K562 (cell line): ENCODE results near the gene CTTNBP2NL. TPM values are rescaled to one million over a fixed set of nuclear protein-coding genes. Genes with fewer than 3 reads are reported as not detected.

Source experiments
- ATAC-seq: fragments of 200-7000 bp; cut with Tn5 transposase; 3 replicates; pipeline ENCODE4 v1.9.1; 2020; ENCODE audit warnings: moderate library complexity
- BruUV-seq: library from RNA; stranded (reverse); fragments of 400-500 nt; replicated peaks from 2 replicates; lab custom pipeline; 2021; lab: Mats Ljungman, UMichigan
- CTCF ChIA-PET: fragments of 300-600 bp; formaldehyde crosslinking; extraction: SDS; loops from one replicate; lab custom pipeline; 2021; ENCODE audit warnings: low intra/inter-chr PET ratio; lab: Yijun Ruan, JAX
- POLR2A ChIA-PET: fragments of 300-600, 350-650 bp; sonication (Branson Sonifier 250); formaldehyde crosslinking; extraction: SDS; loops from one replicate; lab custom pipeline; 2021; ENCODE audit warnings: antibody characterized with exemption, inconsistent platforms; lab: Yijun Ruan, JAX
- DNase-seq, 4 experiments: peaks; one replicate each; pipeline versions ENCODE4 v3.0.0 to v3.0.0-alpha.2; 2011 to 2018; ENCODE audit warnings: low spot score in 3 of 4, mixed read lengths in 3 of 4; ENCODE audit errors: extremely low read depth in 1 of 4
- FAIRE-seq: peaks from 2 replicates; lab custom pipeline; 2011; peaks lifted over from hg19 to GRCh38; lab: Jason Lieb, UNC
- H2AFZ ChIP-seq: 2 replicates; pipeline ENCODE4 v1.6.0; 2011; ENCODE audit warnings: low read depth, low read length, control low read depth, inconsistent platforms
- H3K27ac ChIP-seq: fragments of 200-600 bp; 3 replicates; pipeline ENCODE4 v1.8.0; 2011; ENCODE audit warnings: low read depth, mild to moderate bottlenecking, control low read depth, inconsistent platforms, low read length, moderate library complexity, mixed read lengths; ENCODE audit errors: extremely low read depth
- H3K27me3 ChIP-seq, 2 experiments: fragments of 300-600 bp in 1 of 2; 2 replicates in 1 of 2; 3 replicates in 1 of 2; pipeline versions ENCODE4 v1.6.0 to v1.8.0; 2011; ENCODE audit warnings: inconsistent platforms in 2 of 2, low read length in 2 of 2, mild to moderate bottlenecking in 1 of 2, mixed read lengths in 1 of 2, moderate library complexity in 1 of 2; ENCODE audit not compliant: control insufficient read depth in 2 of 2, insufficient read depth in 2 of 2
- H3K36me3 ChIP-seq: fragments of 300-600 bp; 3 replicates; pipeline ENCODE4 v1.8.0; 2011; ENCODE audit warnings: mild to moderate bottlenecking, low read length, inconsistent platforms; ENCODE audit not compliant: control insufficient read depth, insufficient read depth
- H3K4me1 ChIP-seq, 2 experiments: fragments of 200-600 bp in 1 of 2; replicated peaks in 1 of 2; 2 replicates in 1 of 2; 3 replicates in 1 of 2; pipeline versions ENCODE4 v1.5.1 to v1.8.0; 2011; ENCODE audit warnings: inconsistent platforms in 2 of 2, low read length in 2 of 2, mild to moderate bottlenecking in 1 of 2, mixed read lengths in 1 of 2, moderate library complexity in 1 of 2; ENCODE audit not compliant: control insufficient read depth in 2 of 2, insufficient read depth in 2 of 2
- H3K4me2 ChIP-seq: 2 replicates; pipeline ENCODE4 v1.6.1; 2011; ENCODE audit warnings: low read length, control low read depth, inconsistent platforms, mixed read lengths; ENCODE audit not compliant: insufficient read depth
- H3K4me3 ChIP-seq: fragments of 200-600 bp; sonication (generic), shearing (Covaris generic); 2 replicates; pipeline ENCODE4 v1.5.1; 2016; ENCODE audit warnings: control low read depth, inconsistent platforms
- H3K79me2 ChIP-seq: fragments of 200-600 bp; 3 replicates; pipeline ENCODE4 v1.8.0; 2011; ENCODE audit warnings: low read length, inconsistent platforms; ENCODE audit not compliant: control insufficient read depth, insufficient read depth
- H3K9ac ChIP-seq, 2 experiments: 2 replicates each; pipeline versions ENCODE4 v1.6.0 to v1.6.1; 2011; ENCODE audit warnings: low read depth in 2 of 2, low read length in 2 of 2, control low read depth in 1 of 2, inconsistent platforms in 1 of 2, mild to moderate bottlenecking in 1 of 2, mixed read lengths in 1 of 2; ENCODE audit not compliant: insufficient read depth in 1 of 2
- H3K9me1 ChIP-seq: one replicate; pipeline ENCODE4 v1.6.0; 2011; ENCODE audit warnings: inconsistent platforms, mild to moderate bottlenecking, low read length, moderate library complexity; ENCODE audit not compliant: control insufficient read depth, insufficient read depth
- H3K9me3 ChIP-seq: replicated peaks from 2 replicates; pipeline ENCODE4 v1.5.1; 2011; ENCODE audit warnings: low read depth, low read length, inconsistent platforms; ENCODE audit not compliant: control insufficient read depth, insufficient read depth
- H4K20me1 ChIP-seq: replicated peaks from 2 replicates; pipeline ENCODE4 v1.6.1; 2011; ENCODE audit warnings: low read length, inconsistent platforms, mixed read lengths; ENCODE audit not compliant: control insufficient read depth, insufficient read depth
- CGGBP1 ChIP-seq: fragments of 250-450 bp; sonication (Bioruptor Pico); IDR thresholded peaks from 2 replicates; pipeline ENCODE4 v1.9.0; 2021; ENCODE audit warnings: mild to moderate bottlenecking
- KLF1 ChIP-seq: fragments of 450-650 bp; IDR thresholded peaks from 2 replicates; pipeline ENCODE4 v1.6.1; 2016; ENCODE audit warnings: missing genetic modification characterization, missing compliant biosample characterization
- MAZ ChIP-seq, 2 experiments: fragments of 450-650 bp in 1 of 2; sonication (generic) in 1 of 2; formaldehyde crosslinking; IDR thresholded peaks in 1 of 2; conservative IDR thresholded peaks in 1 of 2; 2 replicates each; pipeline versions ENCODE4 v1.4.0 to v1.5.0; 2020; ENCODE audit warnings: mild to moderate bottlenecking in 1 of 2, missing genetic modification reagents in 1 of 2
- MED1 ChIP-seq: sonication (generic); formaldehyde crosslinking; IDR thresholded peaks from 2 replicates; pipeline ENCODE4 v1.8.1; 2023; ENCODE audit warnings: missing genetic modification reagents, borderline replicate concordance
- ZNF445 ChIP-seq: fragments of 250-450 bp; sonication (Bioruptor Pico); IDR thresholded peaks from 2 replicates; pipeline ENCODE4 v1.4.0; 2020; ENCODE audit warnings: low read depth, mild to moderate bottlenecking, moderate library complexity
- WGBS: fragments of 100-300 bp; shearing (Covaris generic); methylation state at CpG from one replicate; pipeline ENCODE4 v1.1.6; 2016; ENCODE audit warnings: low coverage, mixed read lengths; ENCODE audit not compliant: insufficient coverage; ENCODE audit errors: missing lambda C conversion rate; 5-methylcytosine and 5-hydroxymethylcytosine counted together
- in situ Hi-C: fragments of 300-500 bp; cut with MboI; formaldehyde crosslinking; loops from 4 replicates; pipeline ENCODE4 v1.15.0; 2018; ENCODE audit warnings: inconsistent platforms, mixed read lengths
- intact Hi-C: fragments of 100-400 bp; cut with micrococcal nuclease; formaldehyde crosslinking; loops from 2 replicates; pipeline ENCODE4 v1.14.2; 2022
- polyA plus RNA-seq, 8 experiments: library from polyadenylated mRNA; depleted of rRNA in 4 of 8; stranded (reverse) in 5 of 8; unstranded in 3 of 8; fragments of >200 nt; fragmentation: Nextera tagmentation in 2 of 8; fragmentation: Illumina TruSeq in 1 of 8; extraction: Ambion mirVana in 2 of 8; extraction: Trizol in 1 of 8; gene quantifications; 2 replicates each; pipeline versions ENCODE4 v1.2.1 to v1.2.3, GENCODE V29; 2011 to 2014; ENCODE audit warnings: inconsistent platforms in 1 of 8, missing spikeins in 1 of 8
- total RNA-seq, 7 experiments: library from RNA; depleted of rRNA in 6 of 7; stranded (reverse); fragments of >200 nt in 6 of 7; fragmentation: Illumina TruSeq in 2 of 7; extraction: Trizol in 2 of 7; gene quantifications; 2 replicates each; pipeline versions ENCODE4 v1.2.1 to v1.2.3, GENCODE V29; 2011 to 2021; ENCODE audit warnings: low replicate concordance in 1 of 7

The CTTNBP2NL gene
- total and polyA plus RNA-seq, 9 of the 15 experiments (the other 6 are each of a cell fraction or from before 2014, with no cell fraction given): 0.27 to 1.4 (median 0.62) TPM

- TF ChIP-seq CGGBP1 (CRISPR knock-in tag) (no peak), ZNF445 (CRISPR knock-in tag) (no peak), MAZ (CRISPR knock-in tag; conservative IDR thresholded peaks at IDR 0.05 in 1 of 2, IDR thresholded peaks at IDR 0.05 in 1 of 2) (no peak), MED1 (CRISPR knock-in tag) (no peak), KLF1 (tag) (no peak)
- H2AFZ ChIP-seq: no peak overlapping the region
- peaks cover 3% of the 10 kb centered on the region for H3K9me1 ChIP-seq
- intact Hi-C loops: no loop called here
- FAIRE-seq: no peak
- ChIA-PET POLR2A (interaction anchor here (0.6 to 0.9 kb wide), 2 partner anchors 18 to 29 kb away, joined by 3 to 4 read pairs; no protein-coding TSS in a partner anchor), CTCF (no interaction called here)
- DNase-seq: no peak
- H3K27me3 ChIP-seq: peaks cover 8 to 10% of the 10 kb centered on the region in 2 experiments
- no peaks in the 10 kb centered on the region for H4K20me1 ChIP-seq
- H3K4me1 ChIP-seq: no peaks in the 10 kb centered on the region
- WGBS: 4% methylated on average over 2 of the region's 2 CpGs
- H3K4me3 ChIP-seq: no peak overlapping the region
- H3K9ac ChIP-seq: no peak overlapping the region
- in situ Hi-C loops: no loop called here
- H3K36me3 ChIP-seq: no peaks in the 10 kb centered on the region
- H3K79me2 ChIP-seq: no peaks in the 10 kb centered on the region
- no peak for ATAC-seq
- H3K4me2 ChIP-seq: no peak overlapping the region
- H3K27ac ChIP-seq: no peak overlapping the region
- no TSS peak for BruUV-seq
- H3K9me3 ChIP-seq: no peaks in the 10 kb centered on the region
These were observed 32.4 kb upstream of the CTTNBP2NL start for GRCh38 chr1:112363636-112364035.
